Superior temporal gyrus (tissue), 1 donor: ENCODE measurements around the gene ADI1.
"Not testable (repeated sequence)": the region's sequence is repeated elsewhere in the genome, so short reads cannot be mapped to it uniquely, and the experiment has no call there.

Experiments
- DNase-seq: peaks from one replicate; pipeline ENCODE4 v3.0.0-alpha.2; 2016; ENCODE audit errors: extremely low spot score

ADI1 gene

GRCh38 chr2:3493615-3494007 lies 25.7 kb downstream of the ADI1 start:
- DNase-seq, result no peak

GRCh38 chr2:3492951-3493614 lies 26.2 kb downstream of the ADI1 start:
- no peak for DNase-seq

DNA sequence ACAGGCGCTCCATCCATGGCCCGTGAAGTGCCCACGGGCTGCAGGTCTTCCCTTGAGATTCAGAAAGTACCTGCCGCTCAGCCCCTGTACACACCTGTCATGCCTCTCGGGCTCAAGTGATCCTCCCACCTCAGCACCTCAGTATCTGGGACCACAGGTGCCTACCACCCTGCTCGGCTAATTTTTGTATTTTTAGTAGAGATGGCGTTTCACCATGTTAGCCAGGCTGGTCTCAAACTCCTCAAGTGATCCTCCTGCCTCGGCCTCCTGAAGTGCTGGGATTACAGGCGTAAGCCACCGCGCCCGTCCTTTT lies 26.9 kb downstream of the ADI1 start:
- not testable (repeated sequence) for DNase-seq

DNA sequence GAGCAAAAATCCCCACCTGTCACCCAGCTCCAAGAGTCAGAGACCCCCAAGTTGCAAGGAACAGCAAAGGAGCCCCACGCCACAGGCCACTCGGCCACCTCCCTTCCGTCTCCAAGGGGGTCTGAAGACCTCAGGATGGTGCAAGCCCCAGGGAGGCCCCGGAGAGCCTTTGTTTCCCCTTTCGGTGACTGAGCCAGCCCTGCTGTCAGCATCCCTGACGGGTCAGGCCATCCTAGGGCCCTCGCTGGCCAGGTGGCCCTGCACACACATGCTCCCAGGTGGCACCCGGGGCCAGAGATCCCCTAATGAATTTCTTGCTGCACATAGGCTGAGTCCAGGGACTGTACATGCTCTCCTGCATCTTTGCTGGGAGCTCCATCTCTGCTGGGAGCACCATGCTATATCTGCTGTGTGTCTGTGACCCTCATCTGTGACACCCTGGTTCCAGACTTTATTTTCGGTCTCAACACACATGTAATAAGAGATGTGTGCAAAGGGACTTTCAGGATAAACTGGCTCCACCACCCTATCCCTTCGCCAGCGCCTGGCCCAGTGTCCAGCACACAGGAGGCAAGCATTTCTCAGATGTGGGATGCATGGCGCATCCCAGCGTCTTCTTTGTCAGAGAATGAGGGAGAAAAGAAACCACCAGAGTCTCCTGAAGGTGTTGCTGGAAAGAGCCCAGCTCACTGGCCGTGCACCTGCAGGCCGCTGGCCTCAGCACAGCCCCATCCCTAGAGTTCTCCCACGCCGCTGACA lies 27.4 kb downstream of the ADI1 start:
- no peak for DNase-seq

- DNase-seq, result no peak
Measured at GRCh38 chr2:3491306-3491705, 28.0 kb downstream of the ADI1 start.

DNA sequence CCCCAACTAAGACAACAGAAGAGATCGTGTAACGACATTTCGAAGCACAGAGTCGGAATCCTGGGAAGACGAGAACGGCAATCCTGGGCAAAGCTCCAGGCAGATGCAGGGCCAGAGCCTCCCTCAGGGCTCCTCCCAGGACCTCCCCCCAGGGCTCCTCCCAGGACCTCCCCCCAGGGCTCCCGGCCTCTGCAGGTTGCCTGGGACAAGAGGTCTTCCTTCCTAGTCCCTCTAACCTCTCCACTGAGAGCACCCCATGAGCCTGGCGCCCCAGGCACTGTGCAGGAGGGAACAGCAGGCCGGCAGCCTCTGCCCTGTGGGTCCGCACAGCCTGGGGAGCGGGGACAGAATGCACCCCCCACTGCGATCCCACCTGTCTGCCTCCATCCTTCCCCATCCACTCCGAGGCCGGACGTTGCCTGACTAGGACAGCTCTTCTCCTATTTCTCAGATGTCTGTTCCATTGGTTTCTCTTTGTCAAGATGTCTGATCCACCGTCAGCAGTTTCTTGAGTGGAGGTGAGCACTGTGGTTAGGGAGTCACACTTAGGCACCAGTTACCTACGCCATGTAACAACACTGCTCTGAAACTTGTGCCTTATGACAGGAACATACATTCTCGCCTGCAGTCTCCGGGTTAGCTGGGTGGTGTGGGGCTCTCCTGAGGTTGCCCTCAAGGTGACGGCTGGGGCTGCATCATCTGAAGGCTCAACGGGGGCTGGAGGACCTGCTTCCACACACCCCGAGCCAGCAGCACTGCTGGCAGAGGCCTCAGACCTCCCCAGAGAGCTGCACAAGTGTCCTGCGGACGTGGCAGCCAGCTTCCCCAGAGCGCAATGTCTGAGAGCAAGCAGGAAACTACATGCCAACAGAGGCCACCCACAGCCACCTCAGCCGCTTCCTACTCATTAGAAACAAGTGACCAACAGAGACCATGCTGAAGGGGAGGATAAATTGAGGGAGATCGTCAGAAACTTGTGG lies 28.9 kb downstream of the ADI1 start:
- DNase-seq, result no peak

GRCh38 chr2:3489764-3490115 lies 29.6 kb downstream of the ADI1 start:
- no peak for DNase-seq

- DNase-seq, result no peak
Measured at GRCh38 chr2:3488855-3489763, 30.2 kb downstream of the ADI1 start.

DNA sequence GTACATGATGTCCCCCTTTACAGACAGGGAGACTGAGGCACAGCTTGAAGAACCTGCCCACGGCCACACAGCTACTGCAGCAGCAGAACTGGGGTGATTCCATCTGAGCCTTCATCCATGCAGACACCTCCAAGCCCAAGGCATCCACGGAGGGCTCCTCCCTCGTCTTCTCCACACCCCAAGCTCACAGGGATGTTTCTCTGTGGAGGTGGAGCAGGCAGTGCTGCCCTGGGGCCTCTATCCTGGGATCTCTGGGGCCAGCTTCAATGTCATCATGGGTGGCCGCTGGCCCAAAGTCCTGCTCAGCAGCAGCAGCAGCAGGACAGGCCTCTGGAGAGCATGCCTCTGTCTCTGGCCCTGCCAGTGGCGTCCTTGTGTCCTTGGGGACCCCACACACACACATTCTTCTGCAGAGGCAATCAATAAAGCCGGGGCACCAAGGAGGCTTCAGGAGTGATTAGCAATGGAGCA lies 31.2 kb downstream of the ADI1 start:
- DNase-seq, result no peak

DNA sequence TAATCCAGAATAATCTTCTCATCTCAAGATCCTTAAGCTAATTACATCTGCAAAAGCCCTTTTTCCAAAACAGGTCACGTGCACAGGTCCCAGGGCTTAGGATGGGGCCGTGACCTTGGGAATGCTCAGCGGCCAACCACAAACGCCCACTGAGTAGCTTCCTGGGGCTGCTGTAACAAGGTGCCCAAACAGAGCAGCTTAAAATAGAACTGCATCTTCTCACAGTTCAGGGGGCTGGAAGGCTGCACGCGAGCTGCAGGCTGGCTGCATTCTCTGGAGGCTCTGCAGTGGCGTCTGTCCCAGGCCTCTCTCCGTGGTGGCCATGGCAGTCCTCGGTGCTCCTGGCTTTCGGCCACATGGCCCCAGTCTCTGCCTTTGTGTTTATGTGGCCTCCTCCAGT lies 31.9 kb downstream of the ADI1 start:
- DNase-seq, result no peak

DNA sequence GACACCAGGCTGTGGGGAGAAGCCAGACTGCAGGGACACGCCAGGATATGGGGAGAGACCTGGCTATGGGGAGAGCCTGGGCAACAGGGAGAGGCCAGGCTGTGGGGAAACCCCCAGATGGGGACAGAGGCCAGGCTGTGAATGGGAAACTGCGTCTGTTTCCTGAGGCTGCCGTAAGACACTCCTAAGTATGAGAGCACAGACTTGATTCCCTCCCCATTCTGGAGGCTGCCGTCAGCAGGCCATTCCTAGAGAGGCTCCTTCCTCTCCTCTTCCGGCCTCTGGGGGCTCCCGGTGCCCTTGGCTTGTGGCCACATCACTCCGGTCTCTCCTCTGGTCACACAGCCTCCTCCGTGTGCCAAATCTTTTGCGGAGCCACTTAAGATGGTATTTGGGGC lies 32.3 kb downstream of the ADI1 start:
- DNase-seq, result no peak

DNA sequence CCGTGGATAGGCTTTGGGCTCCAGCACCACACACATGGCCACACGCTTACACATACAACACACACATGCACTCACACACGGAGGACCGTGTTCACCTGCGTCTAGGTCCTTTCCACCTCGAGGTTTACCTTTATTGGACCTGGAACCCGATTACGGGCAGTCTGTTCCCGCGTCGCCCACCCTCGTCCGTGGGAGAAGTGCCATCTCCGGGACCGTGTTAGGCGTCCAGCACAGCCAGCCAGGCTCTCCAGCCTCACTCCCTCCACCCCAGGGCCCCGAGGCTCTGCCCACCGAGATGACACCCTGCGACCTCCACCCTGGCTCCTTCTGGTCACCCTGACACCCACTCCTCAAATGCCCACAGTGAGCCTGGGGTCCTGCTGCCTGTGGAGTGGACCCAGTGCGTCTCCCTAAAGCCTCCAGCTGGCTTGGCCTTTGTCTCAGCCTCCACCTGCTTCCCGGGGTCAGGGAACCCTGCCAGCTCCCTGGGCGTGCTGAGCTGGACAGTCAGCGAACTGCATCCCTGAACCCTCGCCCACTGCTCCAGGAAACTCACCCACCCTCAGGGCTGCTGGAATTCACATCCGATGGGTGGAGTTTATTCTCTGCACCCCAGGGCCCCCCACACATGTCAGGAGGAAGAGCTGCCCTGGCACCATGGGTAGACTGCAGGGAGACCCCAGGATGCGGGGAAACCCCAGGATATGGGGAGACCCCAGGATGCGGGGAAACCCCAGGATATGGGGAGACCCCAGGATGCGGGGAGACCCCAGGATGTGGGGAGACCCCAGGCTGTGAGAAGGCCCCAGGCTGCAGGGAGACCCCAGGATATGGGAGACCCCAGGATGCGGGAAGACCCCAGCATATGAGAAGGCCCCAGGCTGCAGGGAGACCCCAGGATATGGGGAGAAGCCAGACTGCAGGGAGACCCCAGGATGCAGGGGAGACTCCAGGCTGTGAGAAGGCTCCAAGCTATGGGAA lies 33.0 kb downstream of the ADI1 start:
- DNase-seq, result no peak

- DNase-seq, result no peak
Measured at GRCh38 chr2:3485166-3485565, 34.2 kb downstream of the ADI1 start.

DNA sequence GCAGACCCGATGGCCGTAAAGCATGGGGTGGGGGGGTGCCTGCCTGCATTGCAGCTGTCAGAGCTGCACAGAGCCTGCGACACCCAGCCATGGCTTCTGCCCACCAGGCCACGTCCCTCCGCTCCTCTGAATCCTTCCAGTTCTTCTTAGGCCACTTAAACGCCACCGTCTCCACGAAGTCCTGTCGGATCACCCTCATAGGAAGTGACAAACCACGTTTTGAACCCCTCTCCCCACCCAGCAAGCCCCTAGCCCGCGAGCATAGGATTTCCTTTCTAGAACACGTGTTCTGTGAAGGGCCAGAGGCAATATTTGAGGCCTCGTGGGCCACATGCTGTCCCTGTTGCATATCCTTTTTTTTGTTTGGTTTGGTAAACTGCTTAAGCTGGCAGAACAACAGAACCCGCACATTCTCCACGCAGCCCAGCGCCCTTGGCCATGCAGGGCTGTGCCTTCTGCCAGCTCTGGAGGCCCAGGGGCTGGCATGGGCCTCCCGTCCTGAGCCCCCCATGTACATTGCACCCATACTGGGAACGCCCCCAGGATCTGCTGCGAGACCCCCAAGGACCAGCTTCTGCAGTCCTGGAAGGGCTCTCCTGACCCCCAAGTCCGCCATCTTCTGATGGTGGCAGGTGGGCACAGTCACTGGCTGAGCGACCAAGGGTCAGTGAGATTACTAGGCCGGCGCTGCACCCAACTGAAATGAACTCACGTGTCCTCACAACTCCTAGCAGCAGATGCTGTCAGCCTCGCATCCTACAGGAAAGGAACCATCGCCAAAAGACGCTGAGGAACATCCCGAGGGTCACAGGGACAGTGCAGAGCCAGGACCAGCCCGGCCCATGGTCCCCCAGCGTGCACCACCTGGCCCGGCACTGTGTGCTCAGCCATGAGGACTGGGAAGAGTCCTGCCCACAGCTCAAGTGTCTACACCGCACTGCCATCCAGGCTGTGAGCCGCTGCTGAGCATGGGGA lies 35.1 kb downstream of the ADI1 start:
- DNase-seq, result no peak

DNA sequence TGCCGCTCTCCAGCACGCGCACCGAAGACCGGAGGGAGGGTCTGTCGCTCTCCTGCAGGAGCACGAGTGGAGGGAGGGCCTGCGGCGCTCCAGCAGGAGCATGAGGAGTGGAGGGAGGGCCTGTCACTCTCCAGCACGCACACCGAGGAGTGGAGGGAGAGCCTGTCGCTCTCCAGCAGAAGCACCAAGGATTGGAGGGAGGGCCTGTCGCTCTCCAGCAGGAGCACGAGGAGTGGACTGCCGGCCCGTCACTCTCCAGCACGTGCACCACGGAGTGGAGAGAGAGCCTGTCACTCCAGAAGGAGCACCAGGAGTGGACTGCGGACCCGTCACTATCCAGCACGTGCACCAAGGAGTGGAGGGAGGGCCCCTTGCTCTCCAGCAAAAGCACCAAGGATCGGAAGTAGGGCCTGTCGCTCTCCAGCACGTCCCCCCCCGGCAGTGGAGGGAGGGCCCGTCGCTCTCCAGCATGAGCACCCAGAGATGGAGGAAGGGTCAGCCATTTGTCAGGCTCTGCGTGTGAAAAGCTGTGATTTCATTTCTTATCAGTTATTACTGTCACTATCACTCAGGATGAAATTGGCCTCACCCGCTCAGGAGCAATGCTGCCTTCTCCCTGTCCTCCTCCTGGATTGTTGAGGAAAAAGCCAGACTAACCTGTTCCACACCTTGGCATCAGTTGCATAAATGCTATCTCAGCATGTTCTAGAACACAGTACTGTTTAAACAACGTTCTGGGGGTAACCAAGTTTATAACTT lies 35.9 kb downstream of the ADI1 start:
- no peak for DNase-seq

DNA sequence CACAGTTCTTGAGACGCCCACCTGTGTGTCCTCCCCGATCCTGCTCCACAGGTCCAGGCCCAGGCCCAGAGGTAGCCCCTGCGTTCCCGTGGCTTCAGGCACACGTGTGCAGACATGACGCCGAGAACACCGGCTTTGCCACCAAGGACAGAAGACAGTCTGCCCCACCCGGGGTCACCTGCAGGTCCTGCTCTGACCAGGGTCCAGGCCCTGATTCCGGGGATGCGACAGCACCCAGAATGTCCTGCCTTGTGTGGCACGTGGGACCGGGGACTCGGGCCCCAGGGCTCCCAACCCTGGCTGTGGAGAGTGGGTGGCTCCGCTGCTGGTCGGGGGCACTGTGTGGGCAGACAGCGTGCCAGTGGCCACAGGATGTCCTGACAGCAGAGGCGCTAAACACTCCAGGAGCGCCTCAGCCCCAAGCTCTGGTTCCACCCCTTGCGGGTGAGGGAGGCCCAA lies 36.9 kb downstream of the ADI1 start:
- no peak for DNase-seq

GRCh38 chr2:3481736-3482362 lies 37.5 kb downstream of the ADI1 start:
- DNase-seq, result no peak

GRCh38 chr2:3481011-3481400 lies 38.3 kb downstream of the ADI1 start:
- no peak for DNase-seq
